Right lobe of liver (tissue), 6 donors: Measurements from ENCODE around the gene UNC5CL. TPM values are rescaled to one million over a fixed set of nuclear protein-coding genes. Genes with fewer than 3 reads are reported as not detected.
A peak's percentile ranks its signal among the peaks of the same experiment; 100 is the strongest.

Source experiments
- ATAC-seq, 4 donors: fragments of 200-7000 bp; cut with Tn5 transposase; one replicate each; pipeline ENCODE4 v1.9.1; 2020; ENCODE audit warnings: mild to moderate bottlenecking in 4 of 4, moderate library complexity in 4 of 4
- DNase-seq, 3 donors: peaks; one replicate each; pipeline ENCODE4 v3.0.0-alpha.2; 2020
- H3K27ac ChIP-seq, 3 donors: fragments of 200-600 bp; one replicate each; pipeline ENCODE4 v1.8.0; 2022
- H3K27me3 ChIP-seq, 2 donors: fragments of 200-600 bp; one replicate each; pipeline ENCODE4 v1.8.0; 2022
- H3K36me3 ChIP-seq, 4 donors: fragments of 200-600 bp; sonication (generic) in 1 of 4; one replicate each; pipeline versions ENCODE4 v1.5.1 to v1.8.0; 2017 to 2022; ENCODE audit warnings: control low read depth in 1 of 4
- H3K4me1 ChIP-seq, 4 donors: fragments of 200-600 bp; sonication (generic) in 1 of 4; one replicate each; pipeline versions ENCODE4 v1.5.1 to v1.8.0; 2017 to 2022; ENCODE audit warnings: control low read depth in 1 of 4
- H3K4me3 ChIP-seq, 3 donors: fragments of 200-600 bp; one replicate each; pipeline ENCODE4 v1.8.0; 2022
- H3K9me3 ChIP-seq, 4 donors: fragments of 200-600 bp; sonication (generic) in 1 of 4; one replicate each; pipeline versions ENCODE4 v1.5.1 to v1.8.0; 2017 to 2022; ENCODE audit warnings: control low read depth in 1 of 4
- POLR2A ChIP-seq: fragments of 450-650 bp; IDR thresholded peaks from one replicate; pipeline ENCODE4 v1.6.1; 2017; ENCODE audit warnings: antibody characterized with exemption, mild to moderate bottlenecking
- WGBS: methylation state at CpG from one replicate; pipeline ENCODE4 v1.1.6; 2018; ENCODE audit warnings: low coverage, low lambda C conversion rate; ENCODE audit not compliant: insufficient coverage; ENCODE audit errors: missing lambda C conversion rate; 5-methylcytosine and 5-hydroxymethylcytosine counted together
- intact Hi-C, 2 donors: fragments of 100-400 bp; cut with DNase I; formaldehyde crosslinking; loops; one replicate each; pipeline versions ENCODE4 v1.11.2 to v1.14.1; 2022
- total RNA-seq, 6 experiments: library from RNA; depleted of rRNA in 2 of 6; stranded (reverse); fragments of >200 nt in 2 of 6; fragmentation: NEBNext Ultra II Directional in 3 of 6; extraction: Animal tissue kit (Norgen Biotek cat#: 25700) in 3 of 6; gene quantifications; one replicate each; pipeline versions ENCODE4 v1.1.0 to v1.2.4, GENCODE V29; 2016 to 2023
- TF ChIP-seq, protein P1 (sequence below), 4 donors: fragments of 200-600 bp in 3 of 4; fragments of 450-650 bp in 1 of 4; IDR thresholded peaks; one replicate each; pipeline versions ENCODE4 v1.5.1 to v1.8.0; 2016 to 2022; ENCODE audit warnings: antibody characterized with exemption in 4 of 4, mild to moderate bottlenecking in 2 of 4
- donor health status: DM: no; HTN: yes; CAD: no.
- donor health status: DM: no; HTN: no; CAD: no.
- donor health status: DM: no; HTN: no; CAD: no.
- donor health status: DM: no; HTN: yes; CAD: no.
- donor health status: DM: no; HTN: yes; CAD: no.

The UNC5CL gene
- total RNA-seq, 6 experiments from 2014 or later, result 5.0 to 35.7 (median 13.5) TPM

DNA sequence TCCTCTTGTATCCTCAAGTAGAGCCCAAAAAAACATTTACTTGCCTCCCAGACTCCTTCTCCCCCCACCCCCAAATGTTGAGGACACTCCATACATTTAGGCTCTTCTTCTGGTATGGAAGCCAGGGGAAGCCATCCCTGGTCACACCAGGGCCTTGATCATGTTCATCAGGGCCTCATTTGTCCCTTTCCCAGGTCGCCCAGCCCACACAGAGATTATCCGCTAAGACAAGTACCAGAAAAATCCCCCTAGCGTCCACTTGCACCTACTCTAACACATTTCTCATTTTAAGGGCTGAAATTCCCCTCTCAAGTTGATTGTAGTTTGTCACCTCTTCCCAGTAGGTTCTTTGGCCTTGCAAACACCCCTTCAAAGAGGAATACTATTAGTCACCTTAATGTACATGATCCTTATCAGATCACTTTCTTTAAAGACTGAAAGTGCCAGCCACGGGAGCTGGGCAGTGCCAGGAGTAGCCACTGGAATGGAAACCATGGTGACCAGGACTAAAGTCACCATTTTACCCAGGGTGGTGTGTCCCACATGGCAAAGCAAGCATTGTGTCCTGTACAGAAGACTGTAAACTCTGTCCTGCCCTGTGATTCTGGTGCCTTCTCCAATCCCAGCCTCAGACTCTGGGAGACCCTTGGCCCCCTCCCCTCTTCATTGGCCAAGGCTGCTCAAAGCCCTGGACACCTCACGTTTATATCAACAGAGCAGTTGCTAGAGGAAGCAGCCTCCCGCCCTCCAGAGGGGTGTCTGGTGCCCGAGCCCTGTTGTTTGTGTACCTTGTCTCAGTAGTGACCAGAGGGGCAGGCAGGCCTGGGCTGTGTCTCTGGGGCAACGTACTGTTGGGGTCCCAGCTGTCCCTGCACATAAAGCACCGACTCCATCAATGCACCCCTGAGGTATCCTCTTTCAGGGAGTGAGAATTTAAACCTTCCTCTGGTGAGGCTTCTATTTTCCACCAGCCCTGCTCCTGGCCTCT, 9.0 kb upstream of the UNC5CL start:
- Histone ChIP-seq H3K4me3 (no peak overlapping the region), H3K4me1 (peaks cover 0 to 24% (median 9%) of the 10 kb centered on the region in 4 donors), H3K36me3 (no peaks in the 10 kb centered on the region), H3K27ac (no peak overlapping the region), H3K27me3 (no peaks in the 10 kb centered on the region), H3K9me3 (no peaks in the 10 kb centered on the region)
- WGBS, result 73% methylated on average over 3 of the region's 9 CpGs
- DNase-seq, result no peak
- intact Hi-C loops, result no loop called here
- TF ChIP-seq, protein P1, sequence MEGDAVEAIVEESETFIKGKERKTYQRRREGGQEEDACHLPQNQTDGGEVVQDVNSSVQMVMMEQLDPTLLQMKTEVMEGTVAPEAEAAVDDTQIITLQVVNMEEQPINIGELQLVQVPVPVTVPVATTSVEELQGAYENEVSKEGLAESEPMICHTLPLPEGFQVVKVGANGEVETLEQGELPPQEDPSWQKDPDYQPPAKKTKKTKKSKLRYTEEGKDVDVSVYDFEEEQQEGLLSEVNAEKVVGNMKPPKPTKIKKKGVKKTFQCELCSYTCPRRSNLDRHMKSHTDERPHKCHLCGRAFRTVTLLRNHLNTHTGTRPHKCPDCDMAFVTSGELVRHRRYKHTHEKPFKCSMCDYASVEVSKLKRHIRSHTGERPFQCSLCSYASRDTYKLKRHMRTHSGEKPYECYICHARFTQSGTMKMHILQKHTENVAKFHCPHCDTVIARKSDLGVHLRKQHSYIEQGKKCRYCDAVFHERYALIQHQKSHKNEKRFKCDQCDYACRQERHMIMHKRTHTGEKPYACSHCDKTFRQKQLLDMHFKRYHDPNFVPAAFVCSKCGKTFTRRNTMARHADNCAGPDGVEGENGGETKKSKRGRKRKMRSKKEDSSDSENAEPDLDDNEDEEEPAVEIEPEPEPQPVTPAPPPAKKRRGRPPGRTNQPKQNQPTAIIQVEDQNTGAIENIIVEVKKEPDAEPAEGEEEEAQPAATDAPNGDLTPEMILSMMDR (IDR thresholded peaks at IDR 0.05), result no peak
- no peak for TF ChIP-seq POLR2A
- ATAC-seq, result no peak

DNA sequence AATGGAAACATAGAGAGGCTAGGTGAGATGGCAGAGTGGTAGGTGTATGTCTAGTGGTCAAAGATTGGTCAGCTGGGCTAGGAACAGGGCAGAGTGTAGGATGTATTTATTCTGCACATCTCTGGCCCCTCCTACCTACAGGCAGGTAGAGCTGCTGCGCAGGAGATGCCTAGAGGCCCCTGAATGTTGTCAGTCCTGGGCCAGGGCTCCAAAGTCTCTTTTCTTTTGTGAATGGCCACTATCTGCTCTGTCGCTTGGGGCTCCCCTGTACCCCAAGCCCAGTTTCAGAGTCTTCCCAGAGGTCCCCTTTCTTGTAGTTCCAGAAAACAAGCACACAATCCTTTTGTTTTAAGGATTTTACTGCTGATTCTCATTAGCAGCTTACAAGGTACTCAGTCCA, 8.3 kb upstream of the UNC5CL start:
- no peak overlapping the region for H3K27ac ChIP-seq
- no peaks in the 10 kb centered on the region for H3K9me3 ChIP-seq
- ATAC-seq (no peak), DNase-seq (no peak)
- TF ChIP-seq POLR2A, result no peak
- TF ChIP-seq, protein P1 (IDR thresholded peaks at IDR 0.05), result no peak
- 100% methylated on average over 2 of the region's 2 CpGs for WGBS
- H3K27me3 ChIP-seq, result no peaks in the 10 kb centered on the region
- H3K36me3 ChIP-seq, result no peaks in the 10 kb centered on the region
- H3K4me3 ChIP-seq, result no peak overlapping the region
- intact Hi-C loops, result no loop called here
- H3K4me1 ChIP-seq, result peaks cover 0 to 24% (median 9%) of the 10 kb centered on the region in 4 donors

DNA sequence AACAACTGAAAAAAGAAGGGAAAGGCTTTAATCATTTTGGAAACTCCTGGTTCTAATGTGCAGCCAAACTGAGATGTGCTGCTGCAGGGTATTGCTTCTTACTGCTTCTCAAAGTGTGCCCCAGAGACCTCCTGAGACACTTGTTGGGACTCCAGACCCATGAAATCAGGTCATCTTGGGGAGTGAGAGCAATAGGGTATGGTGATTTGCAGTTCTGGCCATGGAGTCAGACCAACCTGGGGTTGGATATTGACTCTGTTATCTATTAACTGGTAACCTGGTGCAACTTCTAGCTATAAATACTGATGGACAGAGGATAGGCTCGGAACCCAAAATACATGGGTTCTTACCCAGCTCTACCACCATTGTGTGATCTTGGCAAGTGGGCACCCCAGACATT, 7.1 kb upstream of the UNC5CL start:
- no peak overlapping the region for H3K4me3 ChIP-seq
- DNase-seq (peak in 1 of 3 donors; percentile 67), ATAC-seq (peak; percentile 86 to 90 (median 87))
- H3K4me1 ChIP-seq, result peaks cover 0 to 29% (median 9%) of the 10 kb centered on the region in 4 donors
- H3K9me3 ChIP-seq, result no peaks in the 10 kb centered on the region
- TF ChIP-seq, protein P1 (IDR thresholded peaks at IDR 0.05), result no peak
- TF ChIP-seq POLR2A, result no peak
- intact Hi-C loops, result no loop called here
- H3K27me3 ChIP-seq, result no peaks in the 10 kb centered on the region
- peak overlapping the region; percentile 33 to 73 (median 73) for H3K27ac ChIP-seq
- no CpG with 5 or more reads among the region's 1 CpG for WGBS
- no peaks in the 10 kb centered on the region for H3K36me3 ChIP-seq

DNA sequence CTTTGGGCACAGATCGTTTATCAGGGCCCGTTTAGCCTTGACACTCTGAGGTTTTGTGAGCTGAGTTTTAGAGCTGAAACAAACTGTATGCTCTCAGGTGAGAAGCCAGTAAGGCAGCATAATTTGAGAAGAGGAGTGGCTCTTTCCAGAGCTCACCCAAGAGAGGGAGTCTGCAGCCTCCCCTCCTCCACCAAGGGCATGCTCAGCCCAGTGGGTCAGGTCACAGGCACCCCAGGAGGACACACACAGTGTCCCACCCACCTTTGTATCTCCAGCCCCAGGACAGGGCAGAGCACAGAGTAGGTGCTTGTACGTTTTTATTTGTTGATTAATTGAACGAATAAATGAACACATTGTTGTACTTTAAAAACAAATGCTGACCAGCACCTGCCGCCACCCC, 6.6 kb upstream of the UNC5CL start:
- Histone ChIP-seq H3K36me3 (no peaks in the 10 kb centered on the region), H3K4me1 (peaks cover 0 to 34% (median 11%) of the 10 kb centered on the region in 4 donors), H3K27ac (peak overlapping the region; percentile 33 to 73 (median 73)), H3K9me3 (no peaks in the 10 kb centered on the region), H3K27me3 (no peaks in the 10 kb centered on the region), H3K4me3 (no peak overlapping the region)
- ATAC-seq (peak; percentile 17 to 55 (median 52)), DNase-seq (no peak)
- 28% methylated on average over 5 of the region's 5 CpGs for WGBS
- intact Hi-C loops, result no loop called here
- TF ChIP-seq, protein P1 (IDR thresholded peaks at IDR 0.05), result no peak
- TF ChIP-seq POLR2A, result no peak
